ENCODE results near the gene ADAM29.
"Not testable (repeated sequence)": the region's sequence is repeated elsewhere in the genome, so short reads cannot be mapped to it uniquely, and the experiment has no call there.

GRCh38 chr4:175019447-175019846 is 101.3 kb downstream of the ADAM29 start:
- not testable (repeated sequence) for TF ChIP-seq EZH2 (IDR thresholded peaks at IDR 0.05; ENCODE audit: borderline replicate concordance); CTCF (IDR thresholded peaks at IDR 0.05; ENCODE audit: poor library complexity)
